Fibroblast of the aortic adventitia (primary cell): ENCODE measurements around the gene DLG5. TPM values are rescaled to one million over a fixed set of nuclear protein-coding genes. Genes with fewer than 3 reads are reported as not detected.
A peak's percentile ranks its signal among the peaks of the same experiment; 100 is the strongest.

Experiments
- DNase-seq: peaks from one replicate; pipeline ENCODE4 v3.0.0-alpha.2; 2010; ENCODE audit warnings: low read depth
- H3K4me3 ChIP-seq: 2 replicates; pipeline ENCODE4 v1.5.1; 2011; ENCODE audit warnings: low read depth, mild to moderate bottlenecking, control low read depth, low read length, moderate library complexity
- total RNA-seq: library from RNA; depleted of rRNA; stranded (reverse); fragments of >200 nt; gene quantifications from 2 replicates; pipeline ENCODE4 v1.2.3, GENCODE V29; 2012; ENCODE audit warnings: low replicate concordance
- TF ChIP-seq, protein P1 (sequence below): IDR thresholded peaks from 2 replicates; pipeline ENCODE4 v1.5.1; 2011; ENCODE audit warnings: mild to moderate bottlenecking, low read length, control low read depth, inconsistent platforms; ENCODE audit not compliant: insufficient read depth

Gene DLG5
- total RNA-seq, 1 donor: 42.7 TPM

GRCh38 chr10:77889277-77889903 is 37.2 kb downstream of the DLG5 start:
- no peak overlapping the region for H3K4me3 ChIP-seq
- DNase-seq: no peak
- TF ChIP-seq, protein P1, sequence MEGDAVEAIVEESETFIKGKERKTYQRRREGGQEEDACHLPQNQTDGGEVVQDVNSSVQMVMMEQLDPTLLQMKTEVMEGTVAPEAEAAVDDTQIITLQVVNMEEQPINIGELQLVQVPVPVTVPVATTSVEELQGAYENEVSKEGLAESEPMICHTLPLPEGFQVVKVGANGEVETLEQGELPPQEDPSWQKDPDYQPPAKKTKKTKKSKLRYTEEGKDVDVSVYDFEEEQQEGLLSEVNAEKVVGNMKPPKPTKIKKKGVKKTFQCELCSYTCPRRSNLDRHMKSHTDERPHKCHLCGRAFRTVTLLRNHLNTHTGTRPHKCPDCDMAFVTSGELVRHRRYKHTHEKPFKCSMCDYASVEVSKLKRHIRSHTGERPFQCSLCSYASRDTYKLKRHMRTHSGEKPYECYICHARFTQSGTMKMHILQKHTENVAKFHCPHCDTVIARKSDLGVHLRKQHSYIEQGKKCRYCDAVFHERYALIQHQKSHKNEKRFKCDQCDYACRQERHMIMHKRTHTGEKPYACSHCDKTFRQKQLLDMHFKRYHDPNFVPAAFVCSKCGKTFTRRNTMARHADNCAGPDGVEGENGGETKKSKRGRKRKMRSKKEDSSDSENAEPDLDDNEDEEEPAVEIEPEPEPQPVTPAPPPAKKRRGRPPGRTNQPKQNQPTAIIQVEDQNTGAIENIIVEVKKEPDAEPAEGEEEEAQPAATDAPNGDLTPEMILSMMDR: no peak

DNA sequence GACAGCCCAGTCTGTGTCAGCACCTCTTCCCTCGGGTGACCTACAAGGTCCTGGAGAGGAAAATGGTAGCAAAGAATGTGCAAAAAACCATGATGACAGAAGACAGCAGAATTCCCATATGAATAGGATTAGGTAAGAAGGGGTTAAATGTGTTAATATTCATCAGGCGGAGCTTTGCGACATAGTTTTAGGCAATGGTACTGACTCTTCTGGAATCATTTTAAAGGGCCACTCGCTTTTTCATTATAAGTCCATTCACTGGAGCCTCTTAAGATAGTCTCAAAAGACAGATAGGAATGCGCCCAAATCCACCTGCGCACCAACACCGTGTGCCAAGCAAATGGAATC is 38.2 kb downstream of the DLG5 start:
- TF ChIP-seq, protein P1: no peak
- no peak for DNase-seq
- H3K4me3 ChIP-seq: peak overlapping the region; percentile 18

DNA sequence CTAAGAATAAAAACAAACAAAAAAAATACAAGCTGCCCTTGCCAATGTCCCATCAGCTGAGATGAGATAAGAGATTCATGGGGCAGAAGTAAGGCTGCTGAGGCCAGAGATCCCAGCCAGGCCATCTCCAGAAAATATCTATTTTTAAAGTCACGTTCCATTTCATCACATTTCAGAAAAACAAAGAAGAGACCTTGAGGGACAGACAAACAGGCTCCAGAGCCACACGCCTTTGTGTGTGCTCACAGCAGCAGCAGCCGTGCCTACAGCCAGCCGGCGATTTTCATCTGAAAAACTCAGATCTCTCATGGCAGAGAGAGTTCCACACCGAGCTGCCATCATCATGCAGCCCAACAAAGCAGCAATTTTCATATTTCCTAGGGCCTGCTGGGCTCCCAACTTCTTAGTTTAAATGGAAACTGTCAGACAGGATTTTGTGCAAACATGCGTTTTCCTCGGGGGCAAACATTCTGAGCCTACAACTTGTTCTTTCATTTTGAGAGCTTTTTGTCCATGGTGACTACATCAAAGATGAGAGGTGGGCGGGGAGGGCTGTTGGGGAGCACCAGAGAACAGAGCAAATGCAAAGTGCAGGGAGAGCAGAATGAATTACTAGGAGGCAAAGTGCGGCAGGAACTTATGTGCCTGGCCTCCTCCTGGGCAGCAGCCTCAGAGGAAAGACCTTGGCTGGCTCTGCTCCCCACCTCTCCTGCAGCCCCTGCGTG is 38.8 kb downstream of the DLG5 start:
- TF ChIP-seq, protein P1: no peak
- DNase-seq: peak; percentile 42
- H3K4me3 ChIP-seq: peak overlapping the region; percentile 34

DNA sequence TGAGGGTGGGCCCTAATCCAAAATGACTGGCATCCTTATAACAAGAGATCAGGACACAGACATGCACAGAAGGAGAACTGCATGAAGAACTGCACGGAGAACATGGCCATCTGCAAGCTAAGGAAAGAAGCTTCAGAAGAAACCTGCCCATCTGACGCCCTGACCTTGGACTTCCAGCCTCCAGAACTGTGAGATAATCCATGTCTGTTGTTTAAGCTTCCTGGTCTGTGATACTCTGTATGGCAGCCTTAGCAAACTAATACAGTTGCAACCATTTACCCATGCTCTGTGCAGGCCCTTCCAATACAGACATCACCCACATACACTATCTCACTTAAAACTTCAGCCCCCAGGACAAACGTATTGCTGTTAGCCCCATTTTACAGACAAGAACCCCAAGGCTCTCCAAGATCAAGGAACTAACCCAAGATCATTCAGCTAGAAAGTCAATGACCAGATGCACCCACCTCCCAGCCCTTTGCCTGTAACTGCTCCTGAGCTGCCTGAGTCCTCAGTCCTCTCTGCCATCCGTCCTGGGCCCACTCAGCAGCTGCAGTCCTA is 39.7 kb downstream of the DLG5 start:
- H3K4me3 ChIP-seq: no peak overlapping the region
- TF ChIP-seq, protein P1: no peak
- no peak for DNase-seq

DNA sequence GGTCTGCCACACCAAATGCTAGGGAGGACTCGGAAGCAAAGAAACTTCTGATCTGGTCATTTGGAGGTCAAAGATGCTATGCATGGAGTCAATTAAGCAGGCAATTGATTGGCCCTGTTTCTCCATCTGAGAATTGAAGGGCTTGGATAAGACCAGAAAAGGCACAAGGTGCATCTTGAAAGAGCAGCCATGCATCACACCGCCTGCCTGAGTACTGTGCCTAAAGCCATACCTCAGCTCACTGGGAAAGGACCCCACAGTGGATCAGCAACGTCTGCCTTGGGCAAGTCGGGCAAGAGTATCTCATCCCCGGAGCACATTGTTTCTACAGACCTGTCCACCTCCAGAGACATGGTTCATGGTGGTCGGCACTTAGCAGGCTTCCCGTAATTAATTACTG is 42.4 kb downstream of the DLG5 start:
- no peak overlapping the region for H3K4me3 ChIP-seq
- TF ChIP-seq, protein P1: no peak
- no peak for DNase-seq

DNA sequence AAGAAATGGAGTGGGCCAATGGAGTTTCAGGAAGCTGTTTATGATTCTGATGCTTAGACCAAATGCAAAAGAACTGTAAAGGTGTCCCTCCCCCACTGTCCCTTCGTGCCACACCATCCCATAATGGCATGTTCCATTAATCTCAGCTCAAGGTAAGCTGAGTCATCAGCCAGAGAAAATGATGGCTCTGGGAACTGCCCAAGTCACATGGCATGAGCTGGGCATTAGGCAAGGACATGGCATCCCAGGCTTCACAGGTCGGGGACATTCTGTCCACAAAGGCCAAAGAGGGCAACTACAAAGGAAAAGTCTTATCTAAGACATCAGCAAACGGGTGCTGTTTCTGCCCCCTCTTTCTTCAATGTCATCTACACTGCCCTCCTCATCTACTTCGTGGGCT is 44.9 kb downstream of the DLG5 start:
- TF ChIP-seq, protein P1: no peak
- no peak for DNase-seq
- no peak overlapping the region for H3K4me3 ChIP-seq

DNA sequence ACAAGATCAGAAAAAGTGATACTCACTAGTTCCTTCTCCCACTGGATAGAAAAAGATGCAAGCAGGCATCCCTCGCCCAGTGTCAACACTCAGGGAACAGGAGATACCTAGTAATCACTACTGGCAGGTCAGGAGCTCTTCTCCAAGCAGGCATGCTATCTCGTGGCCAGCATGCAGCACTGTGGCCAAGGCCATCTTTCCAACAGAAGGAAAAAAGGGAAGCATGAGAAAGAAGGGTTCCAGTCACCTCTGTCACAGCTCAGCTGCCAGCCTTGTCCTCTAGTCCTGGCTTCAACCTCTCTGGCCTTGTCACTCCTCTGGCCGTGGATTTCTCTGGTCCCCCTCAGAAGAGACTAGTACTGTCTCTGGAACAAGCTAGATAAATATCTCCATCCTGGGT is 45.3 kb downstream of the DLG5 start:
- no peak for DNase-seq
- TF ChIP-seq, protein P1: no peak
- no peak overlapping the region for H3K4me3 ChIP-seq
